GM20431 (cell line): ENCODE measurements around the gene NOTCH1.
"Not testable (repeated sequence)": the region's sequence is repeated elsewhere in the genome, so short reads cannot be mapped to it uniquely, and the experiment has no call there.

ENCODE experiments used
- in situ Hi-C: fragments of 300-500 bp; cut with MseI, MboI; formaldehyde crosslinking; loops from one replicate; pipeline ENCODE4 v1.15.0; 2020; ENCODE audit warnings: low sequenced_read_pairs; ENCODE audit not compliant: unreplicated experiment

NOTCH1 gene

DNA sequence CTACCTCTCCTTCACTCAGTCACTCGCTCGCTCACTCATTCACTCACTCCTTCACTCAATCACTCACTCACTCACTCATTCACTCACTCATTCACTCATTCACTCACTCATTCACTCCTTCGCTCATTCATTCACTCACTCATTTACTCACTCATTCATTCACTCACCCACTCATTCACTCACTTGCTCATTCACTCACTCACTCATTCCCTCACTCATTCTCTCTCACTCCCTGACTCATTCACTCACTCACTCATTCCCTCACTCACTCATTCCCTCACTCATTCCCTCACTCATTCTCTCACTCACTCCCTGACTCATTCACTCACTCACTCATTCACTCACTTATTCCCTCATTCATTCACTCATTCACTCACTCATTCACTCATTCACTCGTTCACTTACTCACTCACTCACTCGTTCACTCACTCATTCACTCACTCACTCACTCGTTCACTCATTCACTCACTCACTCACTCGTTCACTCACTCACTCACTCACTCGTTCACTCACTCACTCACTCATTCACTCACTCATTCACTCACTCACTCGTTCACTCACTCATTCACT is 33.9 kb upstream of the NOTCH1 start:
- in situ Hi-C loops, result not testable (repeated sequence)

DNA sequence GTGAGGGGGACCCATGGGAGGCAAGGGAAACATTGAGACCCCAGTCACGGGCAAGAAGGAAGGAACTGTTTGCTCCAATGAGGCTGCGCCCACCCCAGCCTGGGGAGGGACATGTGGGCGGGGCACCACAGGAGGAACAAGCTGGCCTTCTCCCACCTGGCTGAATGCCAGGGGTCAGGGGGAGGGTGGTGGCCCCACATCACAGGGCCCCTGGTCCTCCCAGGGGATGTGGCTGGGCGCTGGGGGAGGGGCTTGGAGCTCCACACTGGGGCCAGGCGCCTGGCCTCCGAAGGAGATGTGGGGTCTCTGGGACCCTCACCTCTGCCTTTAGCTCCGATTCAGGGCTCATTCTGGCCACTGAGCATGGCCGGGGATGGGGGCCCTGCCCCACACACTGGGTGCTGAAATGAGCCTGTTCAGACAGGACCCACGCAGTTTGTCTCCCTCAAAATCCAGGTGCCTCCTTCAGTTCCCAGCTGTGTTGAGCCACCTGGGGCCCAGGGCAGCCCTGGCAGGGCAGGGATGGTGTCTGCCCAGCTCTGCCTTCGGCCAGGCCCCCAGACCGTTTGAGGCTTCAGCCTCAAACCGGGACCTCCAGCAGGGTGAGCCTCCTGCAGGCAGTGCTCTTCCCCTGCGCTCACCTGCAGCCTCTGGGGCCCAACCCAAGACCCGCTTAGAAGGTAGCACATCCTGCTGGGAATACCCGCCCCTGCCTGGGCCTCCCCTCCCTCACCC is 33.2 kb upstream of the NOTCH1 start:
- in situ Hi-C loops, result no loop called here

DNA sequence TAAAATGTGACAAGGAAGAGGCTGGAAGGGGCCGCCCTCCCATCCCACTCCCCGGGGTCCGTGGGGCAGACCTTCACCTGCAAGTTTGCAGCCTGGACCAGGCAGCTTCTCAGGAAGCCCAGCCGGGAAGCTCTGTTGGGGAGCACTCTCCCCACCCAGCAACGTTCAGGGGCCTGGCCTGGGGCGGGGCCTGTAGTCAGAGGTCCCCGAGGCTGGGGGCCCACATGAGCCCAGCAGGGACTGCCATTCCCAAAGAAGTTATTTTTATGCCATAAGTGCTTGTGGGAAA is 32.7 kb upstream of the NOTCH1 start:
- in situ Hi-C loops, result no loop called here

DNA sequence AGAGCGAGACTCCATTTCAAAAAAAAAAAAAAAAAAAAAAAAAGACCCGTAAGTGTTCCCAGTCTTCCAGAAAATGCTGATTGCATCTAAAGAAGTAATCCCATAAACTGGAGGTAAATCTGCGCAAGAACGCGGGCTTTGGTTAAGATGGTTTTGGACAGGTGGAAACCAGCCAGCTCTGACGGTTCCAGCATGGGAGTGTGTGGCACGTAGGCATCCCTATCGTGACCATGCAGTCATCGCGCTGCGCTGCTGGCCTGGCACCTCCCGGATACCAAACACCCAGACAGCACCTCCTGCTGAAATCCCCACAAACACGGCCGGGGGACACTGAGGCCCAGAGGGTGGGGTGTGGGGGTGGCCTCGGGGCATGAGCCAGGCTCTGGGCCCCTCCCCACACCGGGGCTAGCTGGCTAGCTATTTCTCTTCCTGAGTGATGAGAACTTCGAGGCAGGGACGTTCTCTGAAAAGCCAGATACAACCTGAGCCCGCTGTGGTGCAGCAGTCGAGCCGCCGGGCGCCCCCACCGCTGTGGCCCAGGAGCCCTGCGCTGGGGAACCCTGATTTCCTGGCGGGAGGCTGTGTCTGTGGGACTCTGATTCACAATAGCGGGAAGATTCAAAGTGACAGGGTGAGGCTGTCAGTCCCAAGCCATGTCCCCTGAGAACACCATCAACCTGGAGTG is 32.2 kb upstream of the NOTCH1 start:
- in situ Hi-C loops, result no loop called here

DNA sequence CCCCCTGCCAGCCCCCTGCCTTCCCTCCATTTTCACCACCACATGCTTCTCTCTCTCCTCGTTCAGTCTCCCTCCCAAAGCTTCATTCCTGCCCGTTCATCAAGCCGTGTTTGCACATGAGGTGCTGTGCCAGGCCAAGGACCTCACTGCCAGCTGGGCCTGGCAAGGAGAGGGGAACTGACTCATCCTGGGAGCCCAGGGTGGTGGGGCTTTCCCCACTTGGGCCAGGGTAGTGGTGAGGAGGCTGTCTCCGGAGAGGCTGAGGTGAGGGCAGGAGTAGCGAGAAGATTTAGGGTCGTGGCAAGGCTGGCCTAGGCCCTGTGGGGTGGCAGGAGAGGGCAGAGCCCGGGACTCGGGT is 30.4 kb upstream of the NOTCH1 start:
- in situ Hi-C loops, result no loop called here

DNA sequence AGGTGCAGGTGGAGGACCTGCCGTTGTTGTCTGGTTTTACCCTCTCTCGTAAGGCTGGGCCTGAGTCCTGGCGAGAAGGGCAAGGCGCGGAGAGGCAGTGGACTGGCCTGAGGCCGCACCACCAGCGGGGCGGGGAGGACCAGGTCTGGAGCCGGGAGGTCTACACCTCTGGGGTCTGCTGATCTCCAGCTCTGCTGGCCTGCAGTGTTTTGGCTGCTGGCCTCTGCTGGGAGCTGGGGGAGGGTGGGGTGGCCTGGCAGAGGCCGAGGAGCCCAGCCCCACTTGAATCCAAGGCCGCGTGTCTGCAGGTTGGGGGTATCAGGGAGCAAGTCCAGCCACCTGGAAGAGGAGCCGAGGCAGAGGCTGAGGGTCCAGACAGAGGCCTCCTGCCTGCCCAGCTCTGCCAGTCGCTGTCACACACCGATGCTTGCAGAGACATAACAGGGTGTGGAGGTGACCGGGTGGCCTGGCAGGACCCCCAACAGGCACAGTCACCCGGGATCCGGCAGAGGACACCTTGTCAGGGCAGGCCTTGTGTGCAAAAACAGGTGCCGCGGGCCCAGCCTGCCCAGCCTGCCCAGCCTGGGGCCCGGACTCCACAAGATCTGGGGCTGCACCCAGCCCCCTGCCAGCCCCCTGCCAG is 29.9 kb upstream of the NOTCH1 start:
- in situ Hi-C loops, result no loop called here

DNA sequence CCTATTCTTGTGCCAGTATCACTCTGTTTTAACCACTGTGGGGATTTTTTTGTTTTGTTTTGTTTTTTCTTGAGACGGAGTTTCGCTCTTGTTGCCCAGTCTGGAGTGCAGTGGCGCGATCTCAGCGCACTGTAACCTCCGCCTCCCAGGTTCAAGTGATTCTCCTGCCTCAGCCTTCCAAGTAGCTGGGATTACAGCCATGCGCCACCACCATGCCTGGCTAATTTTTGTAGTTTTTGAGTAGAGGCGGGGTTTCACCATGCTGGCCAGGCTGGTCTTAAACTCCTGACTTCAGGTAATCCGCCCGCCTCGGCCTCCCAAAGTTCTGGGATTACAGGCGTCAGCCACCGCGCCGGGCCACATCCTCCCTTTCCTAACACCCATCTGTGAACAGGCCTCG is 28.8 kb upstream of the NOTCH1 start:
- in situ Hi-C loops, result not testable (repeated sequence)

DNA sequence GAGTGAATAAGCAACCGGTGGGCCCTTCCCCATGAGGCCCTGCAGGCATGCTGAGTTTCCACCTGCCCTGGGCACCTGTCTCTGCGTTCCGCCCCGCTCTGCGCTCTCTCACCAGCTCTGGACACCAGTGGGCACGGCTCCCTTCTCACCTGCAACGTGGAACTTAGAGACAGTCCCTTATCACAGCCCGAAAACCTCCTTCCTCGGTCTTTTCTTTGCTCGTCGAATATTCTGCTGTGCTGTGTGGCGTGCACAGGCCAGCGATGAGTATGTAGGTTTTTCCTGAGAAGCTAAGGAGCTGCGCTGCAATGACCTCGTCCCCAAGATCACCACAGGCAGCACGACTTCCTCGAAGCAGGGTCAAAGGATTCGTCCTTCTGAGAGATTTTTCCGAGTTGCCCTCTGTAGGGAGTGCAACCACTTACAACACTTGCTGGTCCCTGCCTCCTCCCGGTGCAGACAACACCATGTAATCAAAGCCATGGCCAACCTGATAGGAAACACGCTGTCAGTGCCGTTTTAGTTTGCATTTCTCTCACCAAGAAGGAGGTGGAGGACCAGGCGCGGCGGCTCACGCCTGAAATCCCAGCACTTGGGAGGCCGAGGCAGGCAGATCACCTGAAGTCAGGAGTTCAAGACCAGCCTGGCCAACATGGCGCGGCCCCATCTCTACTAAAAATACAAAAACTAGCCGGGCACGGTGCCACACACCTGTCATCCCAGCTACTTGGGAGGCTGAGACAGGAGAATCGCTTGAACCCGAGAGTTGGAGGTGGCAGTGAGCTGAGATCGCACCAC is 27.2 kb upstream of the NOTCH1 start:
- in situ Hi-C loops, result no loop called here

DNA sequence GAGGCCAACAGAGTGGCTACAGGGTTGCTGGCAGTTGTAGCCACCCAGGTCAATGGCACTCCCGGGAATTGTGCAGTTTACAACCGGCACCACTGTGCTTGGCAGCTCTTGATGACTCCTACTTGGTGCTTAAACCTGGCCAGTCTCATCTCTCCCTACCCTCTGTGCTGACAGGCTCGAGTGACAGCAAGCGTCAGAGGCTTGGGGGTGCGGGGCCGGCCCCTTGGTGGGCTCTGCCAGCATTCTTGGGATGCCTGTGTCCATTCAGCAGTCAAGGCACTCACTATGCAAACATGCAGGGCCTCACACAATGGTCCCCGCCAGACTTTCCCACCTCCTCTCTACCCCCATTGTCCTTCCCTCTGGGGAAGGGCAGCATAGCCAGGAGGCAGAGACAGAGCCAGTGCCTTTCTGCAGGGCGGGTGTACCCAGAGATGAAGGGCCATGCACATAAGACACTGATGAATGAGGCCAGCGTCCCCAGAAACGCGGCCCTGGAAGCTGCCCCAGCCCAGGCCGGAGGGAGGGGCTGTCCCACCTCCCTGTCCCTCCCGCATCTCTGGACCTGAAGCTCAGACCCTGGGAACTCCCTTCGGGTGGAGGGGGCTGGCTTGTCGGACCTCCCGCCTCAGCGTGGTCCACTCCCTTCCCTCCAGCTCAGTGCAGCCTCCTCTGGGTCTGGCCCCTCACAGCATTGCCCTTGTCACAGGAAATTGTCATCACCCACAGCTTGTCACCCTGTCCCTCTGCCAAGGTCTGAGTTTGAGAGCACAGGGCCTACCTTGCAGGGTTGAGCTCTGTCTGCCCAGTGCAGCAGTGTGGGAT is 26.4 kb upstream of the NOTCH1 start:
- in situ Hi-C loops, result no loop called here

DNA sequence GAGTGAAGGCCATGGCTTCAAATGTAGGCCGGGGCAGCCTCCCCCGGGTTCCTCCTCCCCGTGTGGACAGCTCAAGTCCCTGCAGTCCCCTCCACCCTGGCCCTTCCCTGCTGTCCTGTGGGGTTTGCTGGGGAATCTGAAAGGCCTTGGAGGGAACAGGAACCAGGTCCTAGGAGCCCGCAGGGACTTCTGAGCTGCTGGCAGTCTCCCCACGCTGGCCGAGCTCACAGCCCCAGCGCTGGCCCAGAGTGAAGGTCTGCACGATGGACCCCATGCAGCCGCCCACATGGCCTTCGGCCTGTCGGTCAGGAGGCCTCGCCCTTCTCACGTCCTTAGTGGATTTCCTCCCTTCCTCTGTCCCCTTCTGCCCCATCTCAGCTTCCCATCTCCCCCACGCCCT is 25.7 kb upstream of the NOTCH1 start:
- in situ Hi-C loops, result no loop called here

DNA sequence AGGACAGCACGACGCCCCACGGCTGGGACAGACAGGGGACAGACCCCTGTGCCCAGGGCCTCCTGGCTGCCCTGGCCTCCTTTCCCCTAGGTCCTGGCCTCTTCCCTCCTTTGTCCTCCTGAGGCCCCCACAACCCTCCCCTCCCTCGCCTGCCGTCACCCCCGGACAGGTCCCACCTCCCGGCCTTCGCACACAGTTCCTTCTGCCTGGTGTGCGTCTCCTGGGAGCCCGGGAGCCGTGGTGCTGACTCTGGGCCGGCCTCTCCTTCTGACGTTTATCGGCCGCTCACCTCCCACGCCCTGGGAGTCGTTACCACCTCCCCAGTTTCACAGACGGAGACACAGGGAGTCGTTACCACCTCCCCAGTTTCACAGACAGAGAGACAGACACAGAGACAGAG is 25.1 kb upstream of the NOTCH1 start:
- in situ Hi-C loops, result no loop called here

DNA sequence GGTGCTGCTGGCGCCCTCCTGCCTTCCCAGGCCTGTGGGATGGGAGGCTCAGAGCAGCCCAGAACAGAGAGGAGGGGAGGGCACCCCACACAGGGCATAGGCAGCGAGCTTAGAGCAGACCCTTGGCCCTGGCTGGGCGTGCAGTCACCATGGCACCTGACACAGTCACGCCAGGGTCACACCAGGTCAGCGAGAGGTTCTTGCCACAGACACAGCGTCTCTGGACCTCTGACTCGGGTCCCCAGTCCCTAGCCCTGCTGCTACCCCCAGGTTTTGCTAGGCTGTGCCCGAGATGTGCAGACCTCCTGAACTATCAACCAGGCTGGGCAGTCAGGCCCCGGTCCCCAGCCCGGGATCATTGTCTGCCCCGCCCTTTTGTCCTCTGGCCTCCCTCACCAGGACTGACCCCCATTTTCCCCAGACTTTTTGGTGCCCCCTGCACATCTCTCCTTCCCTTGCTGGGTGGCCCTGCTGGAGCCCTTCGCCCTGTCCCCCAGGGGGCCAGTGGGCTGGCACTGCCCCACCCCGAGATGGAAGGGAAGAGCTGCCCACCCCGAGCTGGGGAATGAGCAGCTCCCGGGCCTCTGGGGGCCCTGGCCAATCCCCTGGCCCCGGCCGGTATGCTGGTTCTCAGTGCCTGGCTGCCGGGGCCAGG is 24.5 kb upstream of the NOTCH1 start:
- in situ Hi-C loops, result no loop called here

DNA sequence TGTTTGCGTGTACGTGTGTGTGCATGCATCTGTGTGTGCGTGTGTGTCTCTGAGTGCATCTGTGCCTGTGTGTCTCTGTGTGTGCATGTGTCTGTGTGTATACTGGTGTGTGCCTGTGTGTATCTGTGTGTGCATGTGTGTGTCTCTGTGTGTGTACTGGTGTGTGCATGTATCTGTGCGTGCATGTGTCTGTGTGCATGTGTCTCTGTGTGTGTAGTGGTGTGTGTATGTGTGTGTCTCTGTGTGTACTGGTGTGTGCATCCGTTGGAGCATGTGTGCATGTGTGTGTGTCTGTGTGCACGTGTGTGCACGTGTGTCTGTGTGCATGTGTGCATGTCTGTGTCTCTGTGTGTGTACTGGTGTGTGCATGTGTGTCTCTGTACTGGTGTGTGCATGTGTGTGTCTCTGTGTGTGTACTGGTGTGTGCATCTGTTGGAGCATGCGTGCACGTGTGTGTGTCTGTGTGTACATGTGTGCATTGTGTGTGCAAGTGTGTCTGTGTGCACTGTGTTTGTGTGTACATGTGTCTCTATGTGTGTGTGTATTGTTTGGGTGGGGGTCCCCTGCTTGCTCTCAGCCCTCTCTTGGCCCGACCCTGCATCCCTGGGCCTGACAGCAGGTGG is 23.8 kb upstream of the NOTCH1 start:
- in situ Hi-C loops, result no loop called here

DNA sequence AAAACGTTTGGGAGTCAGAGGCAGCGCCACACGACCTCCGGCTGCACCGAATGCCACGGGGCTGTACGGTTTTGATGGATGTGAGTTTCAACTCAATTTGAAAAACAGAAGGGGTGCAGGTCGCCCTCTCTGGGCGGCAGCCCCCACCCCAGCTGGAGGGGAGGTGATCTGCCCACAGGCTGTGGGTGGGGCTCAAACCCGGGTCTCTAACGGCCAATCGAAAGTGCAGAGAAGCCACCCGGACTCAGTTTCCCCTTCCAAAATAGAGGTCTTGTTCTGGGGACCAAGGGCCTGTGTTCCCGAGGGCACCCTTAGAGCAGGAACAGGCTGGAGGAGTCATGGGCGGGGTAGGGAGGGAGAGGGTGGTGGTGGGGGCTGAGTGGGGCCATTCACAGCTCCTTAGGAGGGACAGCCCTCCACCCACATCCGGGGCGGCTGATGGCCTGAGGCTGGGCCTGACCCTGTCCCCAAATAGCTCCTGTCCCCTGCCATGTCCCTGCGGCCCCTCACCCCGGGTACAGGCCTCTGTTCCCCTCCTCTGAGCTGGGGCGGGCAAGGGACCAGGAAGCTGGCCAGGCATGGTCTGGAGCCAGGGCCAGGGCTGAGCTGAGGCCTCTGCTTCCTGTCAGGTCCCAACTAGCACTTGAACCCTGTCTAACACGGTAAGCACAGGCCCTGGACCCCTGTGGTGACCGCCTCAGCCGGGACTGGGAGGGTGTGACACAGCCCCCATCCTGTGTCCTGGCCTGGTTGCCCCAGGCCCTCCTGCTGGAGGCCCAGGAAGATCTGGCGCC is 22.6 kb upstream of the NOTCH1 start:
- in situ Hi-C loops, result no loop called here

DNA sequence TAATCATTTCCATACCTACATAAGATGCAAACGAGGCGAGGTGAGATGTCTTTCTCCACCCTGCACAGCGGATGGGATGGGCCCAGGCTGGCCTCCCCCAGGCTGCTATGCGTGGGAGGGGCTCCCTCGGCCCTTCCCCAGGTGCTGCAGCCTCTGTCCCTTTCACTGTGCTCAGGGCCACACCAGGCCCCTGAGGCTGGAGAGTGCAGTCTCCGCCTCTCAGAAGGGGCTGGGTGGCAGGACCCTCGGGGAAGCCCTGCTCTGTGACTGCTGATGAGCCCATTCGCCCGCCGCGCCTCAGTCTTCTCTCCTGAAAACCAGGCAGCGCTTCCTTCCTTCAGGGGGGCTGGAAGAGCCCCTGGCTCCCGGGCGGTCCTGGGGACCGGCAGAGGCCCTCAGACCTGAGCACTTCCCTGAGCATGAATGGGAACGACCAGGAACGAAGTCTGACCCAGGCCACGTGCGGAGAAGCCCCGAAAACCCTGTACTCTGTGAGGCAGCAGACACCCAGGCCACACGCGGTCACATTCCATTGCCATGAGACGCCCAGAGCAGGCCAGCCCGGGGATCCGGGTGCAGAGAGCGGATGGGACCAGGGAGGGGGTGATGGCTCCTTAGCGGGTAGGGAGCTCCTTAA is 21.9 kb upstream of the NOTCH1 start:
- in situ Hi-C loops, result no loop called here

DNA sequence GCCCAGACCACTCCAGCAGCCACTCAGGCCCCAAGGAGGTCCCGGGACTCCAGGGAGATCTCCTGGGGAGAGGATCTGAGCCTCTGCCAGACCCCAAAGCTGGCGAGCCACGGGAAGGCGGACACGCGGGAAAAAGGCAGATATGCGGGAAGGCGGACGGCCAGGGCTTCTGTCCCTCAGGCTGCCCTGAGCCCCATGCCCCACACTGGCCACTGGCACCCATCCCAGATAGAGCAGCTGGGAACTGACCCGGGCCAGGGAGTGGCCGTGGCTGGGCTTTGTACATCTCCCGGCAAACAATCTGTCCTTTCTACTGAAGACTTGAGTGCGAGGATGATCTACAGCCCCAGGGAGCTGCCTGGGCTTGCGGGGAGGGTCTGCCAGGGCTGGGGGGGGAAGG is 21.1 kb upstream of the NOTCH1 start:
- in situ Hi-C loops, result no loop called here

DNA sequence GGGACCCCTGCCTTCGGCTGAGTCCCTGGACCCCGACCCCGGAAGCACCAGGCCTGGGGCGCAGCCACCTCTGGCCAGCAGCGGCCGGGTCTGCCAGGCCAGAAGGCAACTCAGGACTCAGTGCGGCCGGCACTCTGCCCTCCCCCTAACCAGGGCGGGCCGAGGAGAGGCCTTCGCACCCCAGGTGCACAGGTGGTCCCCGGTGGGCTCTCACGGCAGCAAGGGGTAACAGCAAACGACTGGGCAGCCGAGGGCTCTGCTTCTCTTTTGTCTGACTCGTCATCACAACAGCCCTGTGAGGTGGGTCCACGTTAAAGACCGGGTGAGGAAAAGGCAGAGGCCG is 20.7 kb upstream of the NOTCH1 start:
- in situ Hi-C loops, result no loop called here
